H1 (cell line): ENCODE results near the gene IVNS1ABP. TPM values are rescaled to one million over a fixed set of nuclear protein-coding genes. Genes with fewer than 3 reads are reported as not detected.

Experiments used
- BCL11A ChIP-seq, 2 experiments: IDR thresholded peaks; one replicate each; pipeline ENCODE4 v1.6.1; 2011; ENCODE audit warnings: low read depth in 2 of 2, low read length in 2 of 2, mild to moderate bottlenecking in 2 of 2
- CBX5 ChIP-seq: fragments of 300-800, 300-1000 bp; sonication (generic); IDR thresholded peaks from 2 replicates; pipeline ENCODE4 v1.7.1; 2016; ENCODE audit warnings: antibody characterized with exemption, low read length, low read depth
- CEBPB ChIP-seq: IDR thresholded peaks from 2 replicates; pipeline ENCODE4 v1.6.1; 2012; ENCODE audit warnings: low read depth, low read length
- EP300 ChIP-seq, 2 experiments: IDR thresholded peaks; 1 replicate in 1 of 2; 2 replicates in 1 of 2; pipeline ENCODE4 v1.6.1; 2011 to 2012; ENCODE audit warnings: low read depth in 2 of 2, low read length in 2 of 2, mild to moderate bottlenecking in 2 of 2, borderline replicate concordance in 1 of 2, inconsistent platforms in 1 of 2, moderate library complexity in 1 of 2
- FOSL1 ChIP-seq: IDR thresholded peaks from 2 replicates; pipeline ENCODE4 v1.6.1; 2011; ENCODE audit warnings: mild to moderate bottlenecking, low read depth, low read length, moderate library complexity; ENCODE audit not compliant: insufficient read depth
- RNF2 ChIP-seq: fragments of 200-900, 300-1000 bp; sonication (generic); IDR thresholded peaks from 2 replicates; pipeline ENCODE4 v1.7.1; 2016; ENCODE audit warnings: borderline replicate concordance, low read depth, mild to moderate bottlenecking, antibody characterized with exemption, low read length; ENCODE audit not compliant: poor library complexity, severe bottlenecking; ENCODE audit errors: missing control alignments
- SIX5 ChIP-seq: IDR thresholded peaks from 2 replicates; pipeline ENCODE4 v1.6.1; 2011; ENCODE audit warnings: mild to moderate bottlenecking, low read depth, low read length
- TBP ChIP-seq: IDR thresholded peaks from 2 replicates; pipeline ENCODE4 v1.6.1; 2011; ENCODE audit warnings: low read depth, low read length, improper control_type of control experiment
- polyA plus RNA-seq, 7 experiments: library from polyadenylated mRNA; depleted of rRNA in 3 of 7; stranded (reverse) in 5 of 7; unstranded in 2 of 7; fragments of >200 nt in 5 of 7; fragments of 200-250 nt in 2 of 7; gene quantifications; 1 replicate in 5 of 7; 2 replicates in 1 of 7; 4 replicates in 1 of 7; pipeline versions ENCODE4 v1.2.1 to v1.2.3, GENCODE V29; 2011 to 2013; ENCODE audit warnings: missing spikeins in 2 of 7, mixed read lengths in 2 of 7
- total RNA-seq: library from RNA; stranded (reverse); fragmentation: NEBNext Ultra II Directional; extraction: Animal tissue kit (Norgen Biotek cat#: 25700); gene quantifications from 2 replicates; pipeline ENCODE4 v1.2.1, GENCODE V29; 2021
- TF ChIP-seq, protein P1 (sequence below): fragments of 300-600 bp; sonication (generic); IDR thresholded peaks from 2 replicates; pipeline ENCODE4 v1.7.1; 2012; ENCODE audit warnings: low read length, moderate library complexity, mild to moderate bottlenecking, inconsistent platforms; ENCODE audit not compliant: insufficient replicate concordance

The IVNS1ABP gene
- total and polyA plus RNA-seq, 2 of the 8 experiments (the other 6 are each of a cell fraction or from before 2014, with no cell fraction given), result 65.9 to 189 TPM

GRCh38 chr1:185316163-185317033 lies 645 bp downstream of the IVNS1ABP start (continued):
- TF ChIP-seq FOSL1 (no peak), EP300 (IDR thresholded peaks at IDR 0.05; ENCODE audit: borderline replicate concordance in 1 of 2, low read depth in 2 of 2, low read length in 2 of 2) (peak in 1 of 2 experiments; percentile 48; a peak in 1 of 3 replicates), TBP (no peak; the same call in 1 of the 2 replicates), SIX5 (no peak), CEBPB (no peak), BCL11A (IDR thresholded peaks at IDR 0.05; ENCODE audit: low read depth in 2 of 2, low read length in 2 of 2) (no peak), CBX5 (no peak), RNF2 (no peak)
- TF ChIP-seq, protein P1, sequence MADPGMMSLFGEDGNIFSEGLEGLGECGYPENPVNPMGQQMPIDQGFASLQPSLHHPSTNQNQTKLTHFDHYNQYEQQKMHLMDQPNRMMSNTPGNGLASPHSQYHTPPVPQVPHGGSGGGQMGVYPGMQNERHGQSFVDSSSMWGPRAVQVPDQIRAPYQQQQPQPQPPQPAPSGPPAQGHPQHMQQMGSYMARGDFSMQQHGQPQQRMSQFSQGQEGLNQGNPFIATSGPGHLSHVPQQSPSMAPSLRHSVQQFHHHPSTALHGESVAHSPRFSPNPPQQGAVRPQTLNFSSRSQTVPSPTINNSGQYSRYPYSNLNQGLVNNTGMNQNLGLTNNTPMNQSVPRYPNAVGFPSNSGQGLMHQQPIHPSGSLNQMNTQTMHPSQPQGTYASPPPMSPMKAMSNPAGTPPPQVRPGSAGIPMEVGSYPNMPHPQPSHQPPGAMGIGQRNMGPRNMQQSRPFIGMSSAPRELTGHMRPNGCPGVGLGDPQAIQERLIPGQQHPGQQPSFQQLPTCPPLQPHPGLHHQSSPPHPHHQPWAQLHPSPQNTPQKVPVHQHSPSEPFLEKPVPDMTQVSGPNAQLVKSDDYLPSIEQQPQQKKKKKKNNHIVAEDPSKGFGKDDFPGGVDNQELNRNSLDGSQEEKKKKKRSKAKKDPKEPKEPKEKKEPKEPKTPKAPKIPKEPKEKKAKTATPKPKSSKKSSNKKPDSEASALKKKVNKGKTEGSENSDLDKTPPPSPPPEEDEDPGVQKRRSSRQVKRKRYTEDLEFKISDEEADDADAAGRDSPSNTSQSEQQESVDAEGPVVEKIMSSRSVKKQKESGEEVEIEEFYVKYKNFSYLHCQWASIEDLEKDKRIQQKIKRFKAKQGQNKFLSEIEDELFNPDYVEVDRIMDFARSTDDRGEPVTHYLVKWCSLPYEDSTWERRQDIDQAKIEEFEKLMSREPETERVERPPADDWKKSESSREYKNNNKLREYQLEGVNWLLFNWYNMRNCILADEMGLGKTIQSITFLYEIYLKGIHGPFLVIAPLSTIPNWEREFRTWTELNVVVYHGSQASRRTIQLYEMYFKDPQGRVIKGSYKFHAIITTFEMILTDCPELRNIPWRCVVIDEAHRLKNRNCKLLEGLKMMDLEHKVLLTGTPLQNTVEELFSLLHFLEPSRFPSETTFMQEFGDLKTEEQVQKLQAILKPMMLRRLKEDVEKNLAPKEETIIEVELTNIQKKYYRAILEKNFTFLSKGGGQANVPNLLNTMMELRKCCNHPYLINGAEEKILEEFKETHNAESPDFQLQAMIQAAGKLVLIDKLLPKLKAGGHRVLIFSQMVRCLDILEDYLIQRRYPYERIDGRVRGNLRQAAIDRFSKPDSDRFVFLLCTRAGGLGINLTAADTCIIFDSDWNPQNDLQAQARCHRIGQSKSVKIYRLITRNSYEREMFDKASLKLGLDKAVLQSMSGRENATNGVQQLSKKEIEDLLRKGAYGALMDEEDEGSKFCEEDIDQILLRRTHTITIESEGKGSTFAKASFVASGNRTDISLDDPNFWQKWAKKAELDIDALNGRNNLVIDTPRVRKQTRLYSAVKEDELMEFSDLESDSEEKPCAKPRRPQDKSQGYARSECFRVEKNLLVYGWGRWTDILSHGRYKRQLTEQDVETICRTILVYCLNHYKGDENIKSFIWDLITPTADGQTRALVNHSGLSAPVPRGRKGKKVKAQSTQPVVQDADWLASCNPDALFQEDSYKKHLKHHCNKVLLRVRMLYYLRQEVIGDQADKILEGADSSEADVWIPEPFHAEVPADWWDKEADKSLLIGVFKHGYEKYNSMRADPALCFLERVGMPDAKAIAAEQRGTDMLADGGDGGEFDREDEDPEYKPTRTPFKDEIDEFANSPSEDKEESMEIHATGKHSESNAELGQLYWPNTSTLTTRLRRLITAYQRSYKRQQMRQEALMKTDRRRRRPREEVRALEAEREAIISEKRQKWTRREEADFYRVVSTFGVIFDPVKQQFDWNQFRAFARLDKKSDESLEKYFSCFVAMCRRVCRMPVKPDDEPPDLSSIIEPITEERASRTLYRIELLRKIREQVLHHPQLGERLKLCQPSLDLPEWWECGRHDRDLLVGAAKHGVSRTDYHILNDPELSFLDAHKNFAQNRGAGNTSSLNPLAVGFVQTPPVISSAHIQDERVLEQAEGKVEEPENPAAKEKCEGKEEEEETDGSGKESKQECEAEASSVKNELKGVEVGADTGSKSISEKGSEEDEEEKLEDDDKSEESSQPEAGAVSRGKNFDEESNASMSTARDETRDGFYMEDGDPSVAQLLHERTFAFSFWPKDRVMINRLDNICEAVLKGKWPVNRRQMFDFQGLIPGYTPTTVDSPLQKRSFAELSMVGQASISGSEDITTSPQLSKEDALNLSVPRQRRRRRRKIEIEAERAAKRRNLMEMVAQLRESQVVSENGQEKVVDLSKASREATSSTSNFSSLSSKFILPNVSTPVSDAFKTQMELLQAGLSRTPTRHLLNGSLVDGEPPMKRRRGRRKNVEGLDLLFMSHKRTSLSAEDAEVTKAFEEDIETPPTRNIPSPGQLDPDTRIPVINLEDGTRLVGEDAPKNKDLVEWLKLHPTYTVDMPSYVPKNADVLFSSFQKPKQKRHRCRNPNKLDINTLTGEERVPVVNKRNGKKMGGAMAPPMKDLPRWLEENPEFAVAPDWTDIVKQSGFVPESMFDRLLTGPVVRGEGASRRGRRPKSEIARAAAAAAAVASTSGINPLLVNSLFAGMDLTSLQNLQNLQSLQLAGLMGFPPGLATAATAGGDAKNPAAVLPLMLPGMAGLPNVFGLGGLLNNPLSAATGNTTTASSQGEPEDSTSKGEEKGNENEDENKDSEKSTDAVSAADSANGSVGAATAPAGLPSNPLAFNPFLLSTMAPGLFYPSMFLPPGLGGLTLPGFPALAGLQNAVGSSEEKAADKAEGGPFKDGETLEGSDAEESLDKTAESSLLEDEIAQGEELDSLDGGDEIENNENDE, result no peak
